NCI-H460 (cell line): Measurements from ENCODE around the gene TMEM38B. TPM values are rescaled to one million over a fixed set of nuclear protein-coding genes. Genes with fewer than 3 reads are reported as not detected.
"Not testable (repeated sequence)": the region's sequence is repeated elsewhere in the genome, so short reads cannot be mapped to it uniquely, and the experiment has no call there.

Experiments used
- DNase-seq: peaks from one replicate; pipeline ENCODE4 v3.0.0-alpha.2; 2016; ENCODE audit warnings: low read depth; ENCODE audit errors: extremely low read depth
- total RNA-seq: library from RNA; depleted of rRNA; stranded (reverse); fragments of >200 nt; shearing (Covaris generic); gene quantifications from 2 replicates; pipeline ENCODE4 v1.2.3, GENCODE V29; 2014

TMEM38B gene
- total RNA-seq, 1 experiment from 2014 or later, result 30.3 TPM

- no peak for DNase-seq
Observed at GRCh38 chr9:105713260-105714019, 19.1 kb downstream of the TMEM38B start.

GRCh38 chr9:105714020-105714331, 19.6 kb downstream of the TMEM38B start:
- DNase-seq, result no peak

GRCh38 chr9:105716146-105716545, 21.8 kb downstream of the TMEM38B start:
- DNase-seq, result no peak

GRCh38 chr9:105722099-105722498, 27.8 kb downstream of the TMEM38B start:
- no peak for DNase-seq

- DNase-seq, result no peak
Observed at GRCh38 chr9:105725370-105725769, 31.0 kb downstream of the TMEM38B start.

GRCh38 chr9:105728230-105728629, 33.9 kb downstream of the TMEM38B start:
- DNase-seq, result not testable (repeated sequence)

GRCh38 chr9:105731420-105731819, 37.1 kb downstream of the TMEM38B start:
- DNase-seq, result not testable (repeated sequence)

GRCh38 chr9:105735366-105735765, 41.0 kb downstream of the TMEM38B start:
- DNase-seq, result no peak

GRCh38 chr9:105737205-105737604, 42.9 kb downstream of the TMEM38B start:
- DNase-seq, result no peak

GRCh38 chr9:105742088-105742487, 47.7 kb downstream of the TMEM38B start:
- DNase-seq, result no peak

- DNase-seq, result not testable (repeated sequence)
Observed at GRCh38 chr9:105747325-105747724, 53.0 kb downstream of the TMEM38B start.

- no peak for DNase-seq
Observed at GRCh38 chr9:105751761-105752160, 57.4 kb downstream of the TMEM38B start.

- no peak for DNase-seq
Observed at GRCh38 chr9:105757496-105758251, 63.3 kb downstream of the TMEM38B start.

- peak; percentile 12 for DNase-seq
Observed at GRCh38 chr9:105760053-105760452, 65.7 kb downstream of the TMEM38B start.

- not testable (repeated sequence) for DNase-seq
Observed at GRCh38 chr9:105782561-105783494, 88.5 kb downstream of the TMEM38B start.

- DNase-seq, result not testable (repeated sequence)
Observed at GRCh38 chr9:105783495-105783872, 89.1 kb downstream of the TMEM38B start.

GRCh38 chr9:105786796-105787195, 92.5 kb downstream of the TMEM38B start:
- not testable (repeated sequence) for DNase-seq

GRCh38 chr9:105816202-105816744, 121.9 kb downstream of the TMEM38B start:
- no peak for DNase-seq

GRCh38 chr9:105816981-105817380, 122.6 kb downstream of the TMEM38B start:
- no peak for DNase-seq

GRCh38 chr9:105818903-105819302, 124.6 kb downstream of the TMEM38B start:
- DNase-seq, result no peak

- DNase-seq, result no peak
Observed at GRCh38 chr9:105822814-105823213, 128.5 kb downstream of the TMEM38B start.
